CD4-positive, alpha-beta T cell (primary cell): Measurements from ENCODE around the gene DHCR24. TPM values are rescaled to one million over a fixed set of nuclear protein-coding genes. Genes with fewer than 3 reads are reported as not detected.
A peak's percentile ranks its signal among the peaks of the same experiment; 100 is the strongest.

Experiments
- ATAC-seq: fragments of 200-7000 bp; cut with Tn5 transposase; one replicate; pipeline ENCODE4 v1.10.0; 2022; ENCODE audit warnings: mild to moderate bottlenecking; ENCODE audit not compliant: poor library complexity
- CTCF ChIA-PET: fragments of 350-600 bp; sonication (Branson Sonifier 250); formaldehyde crosslinking; loops from one replicate; lab custom pipeline; 2021; ENCODE audit warnings: antibody characterized with exemption, inconsistent platforms; lab: Charles Lee
- POLR2A ChIA-PET: fragments of 350-600 bp; sonication (Branson Sonifier 250); formaldehyde crosslinking; loops from one replicate; lab custom pipeline; 2021; ENCODE audit warnings: antibody characterized with exemption, inconsistent platforms; lab: Charles Lee
- DNase-seq, 14 experiments: peaks; one replicate each; pipeline ENCODE4 v3.0.0-alpha.2; 2013 to 2020; ENCODE audit warnings: mixed read lengths in 2 of 14
- H3K27ac ChIP-seq, 2 donors: one replicate each; pipeline versions ENCODE4 v1.5.1 to v1.7.0; 2013; ENCODE audit warnings: low read length in 2 of 2, low read depth in 1 of 2, mild to moderate bottlenecking in 1 of 2
- H3K27me3 ChIP-seq, 2 experiments: 1 replicate in 1 of 2; 2 replicates in 1 of 2; pipeline versions ENCODE4 v1.6.1 to v1.7.0; 2013; ENCODE audit warnings: low read length in 2 of 2, control low read depth in 1 of 2, mild to moderate bottlenecking in 1 of 2, moderate library complexity in 1 of 2; ENCODE audit not compliant: insufficient read depth in 2 of 2, control insufficient read depth in 1 of 2
- H3K36me3 ChIP-seq: one replicate; pipeline ENCODE4 v1.6.1; 2013; ENCODE audit warnings: low read length, control low read depth; ENCODE audit not compliant: insufficient read depth
- H3K4me1 ChIP-seq: one replicate; pipeline ENCODE4 v1.6.1; 2013; ENCODE audit warnings: low read length, control low read depth; ENCODE audit not compliant: insufficient read depth
- H3K4me3 ChIP-seq: one replicate; pipeline ENCODE4 v1.5.1; 2013; ENCODE audit warnings: mild to moderate bottlenecking, low read length, moderate library complexity
- H3K9me3 ChIP-seq, 2 experiments: 1 replicate in 1 of 2; 2 replicates in 1 of 2; pipeline versions ENCODE4 v1.6.1 to v1.7.0; 2013; ENCODE audit warnings: low read length in 2 of 2, mild to moderate bottlenecking in 2 of 2, control low read depth in 1 of 2, moderate library complexity in 1 of 2; ENCODE audit not compliant: control insufficient read depth in 1 of 2, insufficient read depth in 1 of 2
- H3K27ac Mint-ChIP-seq: one replicate; pipeline ENCODE4 v1.8.0; 2020; ENCODE audit warnings: mixed read lengths
- H3K27me3 Mint-ChIP-seq: one replicate; pipeline ENCODE4 v1.8.0; 2021; ENCODE audit warnings: mixed read lengths
- H3K36me3 Mint-ChIP-seq: one replicate; pipeline ENCODE4 v1.8.0; 2021; ENCODE audit warnings: low read depth, mixed read lengths
- H3K4me1 Mint-ChIP-seq: one replicate; pipeline ENCODE4 v1.8.0; 2021; ENCODE audit warnings: low read depth, mixed read lengths
- H3K4me3 Mint-ChIP-seq: one replicate; pipeline ENCODE4 v1.8.0; 2020; ENCODE audit warnings: mild to moderate bottlenecking, mixed read lengths
- H3K9me3 Mint-ChIP-seq: one replicate; pipeline ENCODE4 v1.8.0; 2020; ENCODE audit warnings: mixed read lengths
- intact Hi-C, 2 experiments: fragments of 100-400 bp; cut with DNase I in 1 of 2; cut with micrococcal nuclease in 1 of 2; formaldehyde crosslinking; loops; one replicate each; pipeline versions ENCODE4 v1.15.1 to v1.9.0; 2023 to 2025; cut with DNase I, micrococcal nuclease
- total RNA-seq, 174 experiments: library from RNA in 2 of 174; stranded (reverse) in 2 of 174; gene quantifications; one replicate each; pipeline ENCODE4 v1.2.3 and lab custom pipeline; 2021 to 2026
- TF ChIP-seq, protein P1 (sequence below): fragments of 200-600 bp; IDR thresholded peaks from one replicate; pipeline ENCODE4 v1.8.0; 2022; ENCODE audit warnings: antibody characterized with exemption, mild to moderate bottlenecking

The DHCR24 gene
- total RNA-seq, 2 experiments from 2014 or later = 0.34 to 0.55 TPM

DNA sequence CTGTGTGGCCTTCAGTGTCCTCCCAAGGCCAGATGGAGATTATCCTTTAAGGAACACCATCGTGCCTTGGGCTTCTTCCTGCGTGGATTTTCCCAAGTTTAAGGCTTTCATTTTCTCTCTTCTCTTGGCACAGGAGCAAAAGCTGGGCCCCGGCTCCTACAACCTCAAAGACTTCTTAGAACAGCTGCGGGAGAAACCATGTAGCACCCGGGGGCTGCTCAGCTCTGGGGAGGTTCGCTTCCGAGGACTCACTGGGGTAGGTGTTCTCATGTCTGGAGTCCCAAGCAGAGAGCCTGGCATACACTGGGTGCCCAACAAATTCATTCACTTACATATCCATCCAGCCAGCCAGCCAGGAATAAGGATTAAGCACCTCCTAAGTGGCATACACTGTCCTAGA is 79.2 kb downstream of the DHCR24 start:
- H3K4me3 ChIP-seq = no peak overlapping the region
- H3K36me3 ChIP-seq = no peaks in the 10 kb centered on the region
- no peaks in the 10 kb centered on the region for H3K27me3 ChIP-seq
- Mint-ChIP-seq H3K4me1 (peaks cover 19% of the 10 kb centered on the region), H3K27ac (no peak overlapping the region), H3K27me3 (no peaks in the 10 kb centered on the region), H3K36me3 (no peaks in the 10 kb centered on the region), H3K9me3 (no peaks in the 10 kb centered on the region), H3K4me3 (no peak overlapping the region)
- no peak for DNase-seq
- ATAC-seq = no peak
- TF ChIP-seq, protein P1, sequence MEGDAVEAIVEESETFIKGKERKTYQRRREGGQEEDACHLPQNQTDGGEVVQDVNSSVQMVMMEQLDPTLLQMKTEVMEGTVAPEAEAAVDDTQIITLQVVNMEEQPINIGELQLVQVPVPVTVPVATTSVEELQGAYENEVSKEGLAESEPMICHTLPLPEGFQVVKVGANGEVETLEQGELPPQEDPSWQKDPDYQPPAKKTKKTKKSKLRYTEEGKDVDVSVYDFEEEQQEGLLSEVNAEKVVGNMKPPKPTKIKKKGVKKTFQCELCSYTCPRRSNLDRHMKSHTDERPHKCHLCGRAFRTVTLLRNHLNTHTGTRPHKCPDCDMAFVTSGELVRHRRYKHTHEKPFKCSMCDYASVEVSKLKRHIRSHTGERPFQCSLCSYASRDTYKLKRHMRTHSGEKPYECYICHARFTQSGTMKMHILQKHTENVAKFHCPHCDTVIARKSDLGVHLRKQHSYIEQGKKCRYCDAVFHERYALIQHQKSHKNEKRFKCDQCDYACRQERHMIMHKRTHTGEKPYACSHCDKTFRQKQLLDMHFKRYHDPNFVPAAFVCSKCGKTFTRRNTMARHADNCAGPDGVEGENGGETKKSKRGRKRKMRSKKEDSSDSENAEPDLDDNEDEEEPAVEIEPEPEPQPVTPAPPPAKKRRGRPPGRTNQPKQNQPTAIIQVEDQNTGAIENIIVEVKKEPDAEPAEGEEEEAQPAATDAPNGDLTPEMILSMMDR = no peak
- no peaks in the 10 kb centered on the region for H3K9me3 ChIP-seq
- intact Hi-C loops = no loop called here
- no peak overlapping the region for H3K27ac ChIP-seq
- H3K4me1 ChIP-seq = peaks cover 35% of the 10 kb centered on the region
- ChIA-PET CTCF (no interaction called here), POLR2A (no interaction called here)

DNA sequence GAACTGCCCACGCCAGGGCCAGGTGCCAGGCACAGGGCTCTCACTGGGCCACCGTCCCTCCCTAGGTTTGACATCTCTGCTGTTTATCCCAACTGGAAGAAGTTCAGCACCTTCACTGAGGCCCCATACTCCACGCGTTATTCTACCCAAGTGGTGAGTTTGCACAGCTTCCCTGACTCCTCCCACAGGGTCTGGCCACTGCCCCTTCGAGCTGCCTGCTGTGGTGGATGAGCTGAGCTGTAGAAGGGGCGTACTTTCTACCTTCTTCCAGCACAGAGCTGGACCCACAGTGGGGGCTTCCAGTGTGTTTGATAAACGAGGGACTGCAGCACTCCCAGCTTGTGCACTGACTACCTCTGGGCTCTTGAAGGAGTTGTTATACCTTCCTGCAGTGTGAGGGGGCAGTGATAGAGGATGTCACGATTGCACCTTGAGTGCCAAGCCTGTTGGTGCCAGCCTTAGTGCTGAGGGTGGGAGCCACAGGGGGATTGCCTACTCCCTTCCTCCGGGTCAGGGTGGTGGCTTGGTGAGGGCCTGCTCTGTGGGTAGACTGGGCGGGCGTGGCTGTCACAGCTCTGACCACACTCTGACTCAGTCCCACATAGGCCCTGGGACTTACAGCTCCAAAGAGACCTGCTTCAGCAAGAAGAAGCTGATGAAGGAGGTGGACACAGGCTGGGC is 79.9 kb downstream of the DHCR24 start:
- Histone ChIP-seq H3K27ac (no peak overlapping the region), H3K4me3 (no peak overlapping the region), H3K9me3 (no peaks in the 10 kb centered on the region), H3K36me3 (no peaks in the 10 kb centered on the region), H3K4me1 (peaks cover 35% of the 10 kb centered on the region), H3K27me3 (no peaks in the 10 kb centered on the region)
- ATAC-seq = peak; percentile 35
- TF ChIP-seq, protein P1 = no peak
- DNase-seq = peak in 5 of 14 experiments; percentile 11 to 64 (median 40)
- intact Hi-C loops = no loop called here
- Mint-ChIP-seq H3K36me3 (no peaks in the 10 kb centered on the region), H3K27me3 (no peaks in the 10 kb centered on the region), H3K4me3 (no peak overlapping the region), H3K4me1 (peaks cover 20% of the 10 kb centered on the region), H3K9me3 (no peaks in the 10 kb centered on the region), H3K27ac (no peak overlapping the region)
- ChIA-PET POLR2A (no interaction called here), CTCF (no interaction called here)

GRCh38 chr1:54805981-54806381 is 81.0 kb downstream of the DHCR24 start:
- no peaks in the 10 kb centered on the region for H3K36me3 ChIP-seq
- H3K4me1 ChIP-seq = peaks cover 44% of the 10 kb centered on the region
- H3K27ac Mint-ChIP-seq = no peak overlapping the region
- POLR2A ChIA-PET = no interaction called here
- no peaks in the 10 kb centered on the region for H3K9me3 Mint-ChIP-seq
- no peak overlapping the region for H3K4me3 Mint-ChIP-seq
- H3K36me3 Mint-ChIP-seq = no peaks in the 10 kb centered on the region
- TF ChIP-seq, protein P1 = no peak
- H3K4me3 ChIP-seq = no peak overlapping the region
- H3K27me3 Mint-ChIP-seq = no peaks in the 10 kb centered on the region
- no peak for DNase-seq
- ATAC-seq = no peak
- no peak overlapping the region for H3K27ac ChIP-seq
- intact Hi-C loops = no loop called here
- H3K27me3 ChIP-seq = no peaks in the 10 kb centered on the region
- H3K9me3 ChIP-seq = no peaks in the 10 kb centered on the region
- CTCF ChIA-PET = no interaction called here
- peaks cover 30% of the 10 kb centered on the region for H3K4me1 Mint-ChIP-seq
